H9 (cell line): ENCODE results near the gene STAB1. TPM values are rescaled to one million over a fixed set of nuclear protein-coding genes. Genes with fewer than 3 reads are reported as not detected.

Experiments used
- DNase-seq: peaks from one replicate; pipeline ENCODE4 v3.0.0-alpha.2; 2017
- H2AFZ ChIP-seq: one replicate; pipeline ENCODE4 v1.6.1; 2013; ENCODE audit warnings: mild to moderate bottlenecking, low read length, control low read depth, moderate library complexity
- H2AK5ac ChIP-seq: 2 replicates; pipeline ENCODE4 v1.6.1; 2013; ENCODE audit warnings: low read length, control low read depth, mixed read lengths; ENCODE audit not compliant: insufficient read length
- H2BK120ac ChIP-seq: one replicate; pipeline ENCODE4 v1.6.1; 2013; ENCODE audit warnings: low read depth, mild to moderate bottlenecking, low read length, control low read depth, inconsistent platforms; ENCODE audit not compliant: poor library complexity, severe bottlenecking
- H2BK12ac ChIP-seq: 2 replicates; pipeline ENCODE4 v1.6.1; 2013; ENCODE audit warnings: low read length, control low read depth, mixed read lengths, low read depth; ENCODE audit not compliant: insufficient read length
- H2BK15ac ChIP-seq: 2 replicates; pipeline ENCODE4 v1.6.1; 2013; ENCODE audit warnings: low read depth, low read length, control low read depth
- H2BK20ac ChIP-seq: one replicate; pipeline ENCODE4 v1.6.1; 2013; ENCODE audit warnings: low read depth, mild to moderate bottlenecking, low read length, control low read depth, inconsistent platforms; ENCODE audit not compliant: poor library complexity, severe bottlenecking
- H2BK5ac ChIP-seq: 2 replicates; pipeline ENCODE4 v1.6.1; 2013; ENCODE audit warnings: low read length, control low read depth, mixed read lengths; ENCODE audit not compliant: insufficient read length
- H3K14ac ChIP-seq: 2 replicates; pipeline ENCODE4 v1.6.1; 2013; ENCODE audit warnings: low read length, control low read depth; ENCODE audit not compliant: insufficient read depth
- H3K18ac ChIP-seq: 2 replicates; pipeline ENCODE4 v1.6.1; 2013; ENCODE audit warnings: low read depth, mild to moderate bottlenecking, mixed read lengths, low read length, control low read depth; ENCODE audit not compliant: insufficient read length
- H3K23ac ChIP-seq: 2 replicates; pipeline ENCODE4 v1.6.1; 2013; ENCODE audit warnings: low read length, control low read depth, mixed read lengths, low read depth; ENCODE audit not compliant: insufficient read length
- H3K23me2 ChIP-seq: 2 replicates; pipeline ENCODE4 v1.6.1; 2013; ENCODE audit warnings: low read depth, mild to moderate bottlenecking, mixed read lengths, low read length, control low read depth; ENCODE audit not compliant: insufficient read length, poor library complexity, severe bottlenecking
- H3K27ac ChIP-seq: 2 replicates; pipeline ENCODE4 v1.5.1; 2013; ENCODE audit warnings: low read length, control low read depth, mixed read lengths, low read depth; ENCODE audit not compliant: insufficient read length
- H3K27me3 ChIP-seq: 2 replicates; pipeline ENCODE4 v1.6.1; 2013; ENCODE audit warnings: low read length, control low read depth, inconsistent platforms; ENCODE audit not compliant: insufficient read depth
- H3K4ac ChIP-seq: 2 replicates; pipeline ENCODE4 v1.6.1; 2013; ENCODE audit warnings: low read depth, mild to moderate bottlenecking, control low read depth, inconsistent platforms, low read length, moderate library complexity
- H3K4me1 ChIP-seq: 2 replicates; pipeline ENCODE4 v1.6.1; 2013; ENCODE audit warnings: low read length, control low read depth, inconsistent platforms; ENCODE audit not compliant: insufficient read depth
- H3K4me2 ChIP-seq: 2 replicates; pipeline ENCODE4 v1.6.1; 2013; ENCODE audit warnings: low read length, control low read depth, mixed read lengths; ENCODE audit not compliant: insufficient read length, insufficient read depth
- H3K56ac ChIP-seq: 2 replicates; pipeline ENCODE4 v1.6.1; 2013; ENCODE audit warnings: low read depth, mild to moderate bottlenecking, mixed read lengths, low read length, control low read depth; ENCODE audit not compliant: insufficient read length
- H3K79me1 ChIP-seq: 2 replicates; pipeline ENCODE4 v1.6.1; 2013; ENCODE audit warnings: low read depth, mild to moderate bottlenecking, moderate library complexity, low read length, control low read depth, inconsistent platforms; ENCODE audit not compliant: insufficient read depth, poor library complexity, severe bottlenecking
- H3K79me2 ChIP-seq: 2 replicates; pipeline ENCODE4 v1.6.1; 2013; ENCODE audit warnings: low read length, control low read depth, inconsistent platforms; ENCODE audit not compliant: insufficient read depth
- H3K9ac ChIP-seq: 2 replicates; pipeline ENCODE4 v1.6.1; 2013; ENCODE audit warnings: low read length, control low read depth, mixed read lengths; ENCODE audit not compliant: insufficient read length; ENCODE audit errors: extremely low read depth
- H3K9me3 ChIP-seq: one replicate; pipeline ENCODE4 v1.6.1; 2013; ENCODE audit warnings: low read depth, low read length, inconsistent platforms; ENCODE audit not compliant: control insufficient read depth
- H3T11ph ChIP-seq: one replicate; pipeline ENCODE4 v1.6.1; 2013; ENCODE audit warnings: mild to moderate bottlenecking, low read length, control low read depth, inconsistent platforms
- H4K20me1 ChIP-seq: one replicate; pipeline ENCODE4 v1.6.1; 2013; ENCODE audit not compliant: control insufficient read depth, insufficient read length, insufficient read depth
- H4K5ac ChIP-seq: 2 replicates; pipeline ENCODE4 v1.6.1; 2013; ENCODE audit warnings: low read depth, mild to moderate bottlenecking, mixed read lengths, low read length, control low read depth; ENCODE audit not compliant: insufficient read length
- H4K8ac ChIP-seq: replicated peaks from 2 replicates; pipeline ENCODE4 v1.6.1; 2013; ENCODE audit warnings: low read length, control low read depth, mixed read lengths, low read depth; ENCODE audit not compliant: insufficient read length
- H4K91ac ChIP-seq: 2 replicates; pipeline ENCODE4 v1.6.1; 2013; ENCODE audit warnings: low read depth, mild to moderate bottlenecking, moderate library complexity, mixed read lengths, low read length, control low read depth; ENCODE audit not compliant: insufficient read length
- H3K27ac Mint-ChIP-seq, 3 experiments: 2 replicates in 2 of 3; 3 replicates in 1 of 3; pipeline ENCODE4 v1.8.0; 2020 to 2021; ENCODE audit warnings: mixed read lengths in 3 of 3, mild to moderate bottlenecking in 1 of 3, moderate library complexity in 1 of 3
- H3K27me3 Mint-ChIP-seq: 2 replicates; pipeline ENCODE4 v1.8.0; 2021; ENCODE audit warnings: low read depth, mild to moderate bottlenecking, moderate library complexity, mixed read lengths
- H3K36me3 Mint-ChIP-seq, 3 experiments: 2 replicates in 2 of 3; 3 replicates in 1 of 3; pipeline ENCODE4 v1.8.0; 2020 to 2021; ENCODE audit warnings: low read depth in 3 of 3, mixed read lengths in 3 of 3; ENCODE audit not compliant: insufficient read depth in 1 of 3
- H3K4me1 Mint-ChIP-seq, 2 experiments: 2 replicates each; pipeline ENCODE4 v1.8.0; 2020; ENCODE audit warnings: mixed read lengths in 2 of 2
- H3K4me3 Mint-ChIP-seq, 2 experiments: 2 replicates in 1 of 2; 3 replicates in 1 of 2; pipeline ENCODE4 v1.8.0; 2020 to 2021; ENCODE audit warnings: mild to moderate bottlenecking in 2 of 2, mixed read lengths in 2 of 2, moderate library complexity in 1 of 2
- H3K9me3 Mint-ChIP-seq, 2 experiments: 2 replicates in 1 of 2; 3 replicates in 1 of 2; pipeline ENCODE4 v1.8.0; 2020; ENCODE audit warnings: mild to moderate bottlenecking in 2 of 2, mixed read lengths in 2 of 2, moderate library complexity in 1 of 2
- CTCF ChIP-seq: fragments of 200-600 bp; sonication (generic); conservative IDR thresholded peaks from 3 replicates; pipeline ENCODE4 v1.8.0; 2021; ENCODE audit warnings: antibody characterized with exemption, mild to moderate bottlenecking
- WGBS: extraction: QIAGEN DNeasy Blood & Tissue Kit; methylation state at CpG from one replicate; pipeline ENCODE4 v1.1.7; 2013; ENCODE audit warnings: missing lambda C conversion rate, low lambda C conversion rate, mixed read lengths; ENCODE audit not compliant: insufficient read length; ENCODE audit errors: extremely low coverage; 5-methylcytosine and 5-hydroxymethylcytosine counted together
- total RNA-seq: library from RNA; stranded (reverse); gene quantifications from 2 replicates; pipeline ENCODE4 v1.2.1, GENCODE V29; 2021

Gene STAB1
- total RNA-seq, 1 experiment from 2014 or later = 1.5 TPM

- Histone ChIP-seq H2BK12ac (no peak overlapping the region), H4K20me1 (no peaks in the 10 kb centered on the region), H3K27ac (no peak overlapping the region), H3K4me2 (no peak overlapping the region), H4K91ac (no peak overlapping the region), H2AK5ac (no peak overlapping the region), H3K18ac (no peak overlapping the region), H3K79me2 (no peaks in the 10 kb centered on the region), H2BK5ac (no peak overlapping the region), H3T11ph (no peak overlapping the region), H3K56ac (no peak overlapping the region), H2BK15ac (no peak overlapping the region), H2AFZ (no peak overlapping the region), H3K9me3 (no peaks in the 10 kb centered on the region), H3K23ac (no peak overlapping the region), H4K8ac (no peak overlapping the region), H3K9ac (no peak overlapping the region), H3K14ac (no peak overlapping the region), H3K79me1 (no peaks in the 10 kb centered on the region), H2BK120ac (no peak overlapping the region), H3K23me2 (no peaks in the 10 kb centered on the region), H3K4me1 (no peaks in the 10 kb centered on the region), H2BK20ac (no peak overlapping the region), H3K4ac (no peak overlapping the region), H3K27me3 (no peaks in the 10 kb centered on the region), H4K5ac (no peak overlapping the region)
- no peaks in the 10 kb centered on the region for H3K4me1 Mint-ChIP-seq
- H3K4me3 Mint-ChIP-seq = no peak overlapping the region
- DNase-seq = no peak
- peaks cover 12 to 51% (median 51%) of the 10 kb centered on the region in 3 experiments; a peak in 6 of 7 replicates for H3K36me3 Mint-ChIP-seq
- no peak overlapping the region for H3K27ac Mint-ChIP-seq
- H3K27me3 Mint-ChIP-seq = no peaks in the 10 kb centered on the region
- no peak for TF ChIP-seq CTCF
- no CpG with 5 or more reads among the region's 2 CpGs for WGBS
- no peaks in the 10 kb centered on the region for H3K9me3 Mint-ChIP-seq
Measured at GRCh38 chr3:52563984-52564383, 68.8 kb downstream of the STAB1 start.
